GM12801 (cell line): ENCODE data around the gene ACMSD.

Experiments used
- CTCF ChIP-seq: IDR thresholded peaks from one replicate; pipeline ENCODE4 v1.5.1; 2011; ENCODE audit warnings: control low read depth; ENCODE audit not compliant: insufficient read length; ENCODE audit errors: extremely low read depth

ACMSD gene

GRCh38 chr2:134899204-134899603 lies 60.8 kb downstream of the ACMSD start:
- TF ChIP-seq CTCF, result no peak

GRCh38 chr2:134900151-134900550 lies 61.7 kb downstream of the ACMSD start:
- TF ChIP-seq CTCF, result no peak

- no peak for TF ChIP-seq CTCF
Measured at GRCh38 chr2:134905168-134905567, 66.8 kb downstream of the ACMSD start.

GRCh38 chr2:134906726-134907125 lies 68.3 kb downstream of the ACMSD start:
- TF ChIP-seq CTCF, result no peak

GRCh38 chr2:134910763-134911399 lies 72.5 kb downstream of the ACMSD start:
- no peak for TF ChIP-seq CTCF

- TF ChIP-seq CTCF, result no peak
Measured at GRCh38 chr2:134911400-134911785, 73.0 kb downstream of the ACMSD start.

- no peak for TF ChIP-seq CTCF
Measured at GRCh38 chr2:134912361-134912760, 73.9 kb downstream of the ACMSD start.
